ENCODE data around the gene BRSK1.

The BRSK1 gene

DNA sequence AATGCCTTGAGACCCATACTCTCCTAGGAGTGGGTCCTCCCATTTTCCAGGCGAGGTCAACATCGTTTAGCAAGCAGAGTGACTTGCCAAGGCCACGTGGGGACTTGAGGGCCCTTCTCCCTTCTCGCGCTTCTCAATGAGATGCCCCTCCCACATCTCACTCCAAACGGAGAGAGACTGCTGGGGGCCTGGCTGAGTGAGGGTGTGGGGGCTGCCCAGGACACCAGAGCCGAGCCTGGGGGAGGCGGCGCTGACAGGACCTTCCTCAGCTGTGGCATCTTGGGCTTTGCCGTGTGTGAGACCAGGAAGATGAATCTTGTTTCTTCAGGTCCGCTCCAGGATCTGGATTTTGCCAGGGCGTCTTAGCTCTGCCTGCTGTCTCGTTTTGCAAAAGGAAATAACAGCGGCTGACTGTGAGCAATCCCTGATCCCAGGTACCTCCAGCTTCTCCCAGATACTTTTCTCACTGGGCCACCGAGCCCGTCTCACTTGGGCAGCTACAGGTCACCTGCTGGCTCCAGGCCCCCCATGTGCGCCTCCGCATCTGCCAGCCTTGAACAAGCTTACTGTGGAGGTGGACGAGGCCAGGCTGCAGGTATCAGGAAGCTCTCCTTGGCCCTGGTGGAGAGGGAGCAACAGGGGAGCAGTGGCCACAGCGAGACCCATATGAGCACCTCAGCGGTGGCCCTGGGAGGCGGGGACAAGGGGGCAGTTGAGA, 64.7 kb downstream of the BRSK1 start:
- Histone ChIP-seq H3K79me2 (ENCODE audit: control insufficient read depth, low read length) (no peaks in the 10 kb centered on the region), H3F3A (ENCODE audit: control insufficient read depth, insufficient read depth) (no peaks in the 10 kb centered on the region), H3K9me3 (ENCODE audit: control insufficient read depth, insufficient read depth, low read length) (no peaks in the 10 kb centered on the region), H3K36me3 (ENCODE audit: control insufficient read depth, low read length) (no peaks in the 10 kb centered on the region), H3K4me2 (ENCODE audit: low read length) (no peak overlapping the region), H3K4me3 (ENCODE audit: low read length) (no peak overlapping the region), H3K27me3 (ENCODE audit: control insufficient read depth, low read length) (peaks cover 19% of the 10 kb centered on the region), H3K27ac (ENCODE audit: low read depth, low read length) (no peak overlapping the region), H3K4me1 (ENCODE audit: control insufficient read depth, low read length) (peaks cover 2% of the 10 kb centered on the region), H4K20me1 (ENCODE audit: control insufficient read depth, insufficient read depth, low read depth, low read length) (no peaks in the 10 kb centered on the region), H3K9me2 (replicated peaks; ENCODE audit: control insufficient read depth, low read length) (no peaks in the 10 kb centered on the region)
- no peak for TF ChIP-seq EZH2phosphoT487 (IDR thresholded peaks at IDR 0.05; ENCODE audit: borderline replicate concordance, low read length)
- TF ChIP-seq, protein P1, sequence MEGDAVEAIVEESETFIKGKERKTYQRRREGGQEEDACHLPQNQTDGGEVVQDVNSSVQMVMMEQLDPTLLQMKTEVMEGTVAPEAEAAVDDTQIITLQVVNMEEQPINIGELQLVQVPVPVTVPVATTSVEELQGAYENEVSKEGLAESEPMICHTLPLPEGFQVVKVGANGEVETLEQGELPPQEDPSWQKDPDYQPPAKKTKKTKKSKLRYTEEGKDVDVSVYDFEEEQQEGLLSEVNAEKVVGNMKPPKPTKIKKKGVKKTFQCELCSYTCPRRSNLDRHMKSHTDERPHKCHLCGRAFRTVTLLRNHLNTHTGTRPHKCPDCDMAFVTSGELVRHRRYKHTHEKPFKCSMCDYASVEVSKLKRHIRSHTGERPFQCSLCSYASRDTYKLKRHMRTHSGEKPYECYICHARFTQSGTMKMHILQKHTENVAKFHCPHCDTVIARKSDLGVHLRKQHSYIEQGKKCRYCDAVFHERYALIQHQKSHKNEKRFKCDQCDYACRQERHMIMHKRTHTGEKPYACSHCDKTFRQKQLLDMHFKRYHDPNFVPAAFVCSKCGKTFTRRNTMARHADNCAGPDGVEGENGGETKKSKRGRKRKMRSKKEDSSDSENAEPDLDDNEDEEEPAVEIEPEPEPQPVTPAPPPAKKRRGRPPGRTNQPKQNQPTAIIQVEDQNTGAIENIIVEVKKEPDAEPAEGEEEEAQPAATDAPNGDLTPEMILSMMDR (IDR thresholded peaks at IDR 0.05; ENCODE audit: low read depth, low read length, poor library complexity, severe bottlenecking) = no peak

DNA sequence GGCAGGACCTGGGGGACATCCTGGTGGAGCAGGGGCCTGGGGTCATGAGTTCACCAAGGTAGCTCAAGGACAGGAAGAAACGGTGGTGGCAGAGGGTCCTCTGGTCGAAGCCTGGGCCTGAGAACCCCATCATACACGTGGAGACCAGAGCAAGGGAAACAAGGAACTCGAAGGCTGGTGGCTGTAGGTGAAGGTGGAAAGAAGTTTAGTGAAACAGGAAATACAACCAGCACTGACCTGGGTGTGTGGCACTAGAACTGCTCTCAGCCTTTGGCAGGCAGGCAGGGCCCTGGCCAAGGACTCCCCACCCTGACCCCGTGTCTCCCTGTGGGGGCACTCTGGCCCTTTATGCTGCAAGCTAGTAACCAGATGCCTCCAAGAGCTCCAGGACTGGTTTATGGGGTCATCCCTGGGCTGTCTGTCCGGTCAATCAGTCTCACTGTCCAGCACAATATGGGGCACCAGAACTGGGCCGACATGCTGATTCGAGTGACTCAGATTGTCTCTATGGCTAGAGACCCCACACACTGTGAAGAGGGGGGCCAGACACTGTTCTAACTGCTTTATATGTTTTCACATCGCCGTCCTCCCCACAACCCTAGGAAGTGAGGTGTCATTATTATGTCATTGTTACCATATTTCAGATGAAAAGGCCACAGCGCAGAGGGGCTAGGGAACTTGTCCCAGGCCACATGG, 67.0 kb downstream of the BRSK1 start:
- no peak overlapping the region for H3K4me3 ChIP-seq (ENCODE audit: low read length)
- peaks cover 35% of the 10 kb centered on the region for H3K27me3 ChIP-seq (ENCODE audit: control insufficient read depth, low read length)
- no peak overlapping the region for H3K27ac ChIP-seq (ENCODE audit: low read depth, low read length)
- no peaks in the 10 kb centered on the region for H3K79me2 ChIP-seq (ENCODE audit: control insufficient read depth, low read length)
- no peaks in the 10 kb centered on the region for H4K20me1 ChIP-seq (ENCODE audit: control insufficient read depth, insufficient read depth, low read depth, low read length)
- no peaks in the 10 kb centered on the region for H3F3A ChIP-seq (ENCODE audit: control insufficient read depth, insufficient read depth)
- no peaks in the 10 kb centered on the region for H3K36me3 ChIP-seq (ENCODE audit: control insufficient read depth, low read length)
- no peaks in the 10 kb centered on the region for H3K9me3 ChIP-seq (ENCODE audit: control insufficient read depth, insufficient read depth, low read length)
- no peaks in the 10 kb centered on the region for H3K9me2 ChIP-seq (replicated peaks; ENCODE audit: control insufficient read depth, low read length)
- H3K4me2 ChIP-seq (ENCODE audit: low read length) = no peak overlapping the region
- TF ChIP-seq EZH2phosphoT487 (IDR thresholded peaks at IDR 0.05; ENCODE audit: borderline replicate concordance, low read length) = no peak
- peaks cover 11% of the 10 kb centered on the region for H3K4me1 ChIP-seq (ENCODE audit: control insufficient read depth, low read length)

DNA sequence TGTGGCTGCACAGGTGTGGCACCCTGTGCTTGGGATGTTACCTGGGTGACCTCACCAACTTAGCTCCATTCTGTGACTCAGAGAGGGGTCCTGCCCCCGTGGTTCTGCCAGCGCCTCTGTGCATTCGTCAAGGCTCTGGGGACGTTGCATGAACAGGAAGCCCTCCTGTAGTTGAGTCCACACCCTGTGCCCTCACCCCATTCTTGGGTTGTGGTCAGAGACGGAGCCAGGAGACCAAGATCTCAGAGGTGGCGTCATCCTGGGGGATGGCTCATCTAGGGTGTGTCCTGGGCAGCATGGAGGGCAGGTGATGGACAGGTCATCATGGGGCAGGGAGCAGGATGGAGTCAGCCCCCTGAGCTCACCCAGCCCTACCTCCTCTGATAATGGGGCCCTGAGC, 68.2 kb downstream of the BRSK1 start:
- Histone ChIP-seq H3F3A (ENCODE audit: control insufficient read depth, insufficient read depth) (no peaks in the 10 kb centered on the region), H3K36me3 (ENCODE audit: control insufficient read depth, low read length) (no peaks in the 10 kb centered on the region), H3K27me3 (ENCODE audit: control insufficient read depth, low read length) (peaks cover 43% of the 10 kb centered on the region), H3K4me2 (ENCODE audit: low read length) (no peak overlapping the region), H3K4me1 (ENCODE audit: control insufficient read depth, low read length) (peaks cover 11% of the 10 kb centered on the region), H3K79me2 (ENCODE audit: control insufficient read depth, low read length) (no peaks in the 10 kb centered on the region), H3K27ac (ENCODE audit: low read depth, low read length) (no peak overlapping the region), H4K20me1 (ENCODE audit: control insufficient read depth, insufficient read depth, low read depth, low read length) (no peaks in the 10 kb centered on the region), H3K9me2 (replicated peaks; ENCODE audit: control insufficient read depth, low read length) (no peaks in the 10 kb centered on the region), H3K4me3 (ENCODE audit: low read length) (no peak overlapping the region), H3K9me3 (ENCODE audit: control insufficient read depth, insufficient read depth, low read length) (no peaks in the 10 kb centered on the region)
- TF ChIP-seq, protein P1 (IDR thresholded peaks at IDR 0.05; ENCODE audit: low read depth, low read length, poor library complexity, severe bottlenecking) = no peak
- TF ChIP-seq EZH2phosphoT487 (IDR thresholded peaks at IDR 0.05; ENCODE audit: borderline replicate concordance, low read length) = no peak

DNA sequence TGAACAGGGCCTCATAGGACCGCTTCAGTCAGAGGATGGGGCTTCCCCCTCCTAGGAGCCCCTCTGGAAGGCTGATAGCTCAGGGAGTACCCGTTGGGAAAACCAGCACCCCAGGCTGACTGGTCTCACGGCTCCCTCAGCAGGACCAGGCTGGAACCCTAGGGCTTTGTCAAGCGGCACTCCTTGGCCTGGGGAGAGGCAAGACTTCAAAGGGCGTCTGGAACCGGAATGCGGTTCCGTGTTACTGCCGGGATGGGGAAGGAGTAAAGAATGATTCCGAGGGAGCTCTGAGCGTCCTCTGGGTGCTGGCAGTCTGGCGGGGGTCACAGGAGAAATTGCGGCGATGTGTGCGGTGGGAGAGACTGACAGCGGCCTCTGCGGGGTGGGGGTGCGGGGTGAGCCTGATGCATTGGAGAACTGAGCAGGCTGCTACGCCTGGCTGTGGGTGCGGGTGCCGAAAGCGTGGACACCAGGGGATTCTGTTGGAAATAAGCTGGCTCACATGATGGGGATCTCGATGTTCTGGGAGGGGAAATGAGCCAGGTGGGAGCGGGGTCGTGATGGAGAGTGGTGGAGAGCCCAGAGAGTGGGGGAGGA, 68.8 kb downstream of the BRSK1 start:
- Histone ChIP-seq H3K4me2 (ENCODE audit: low read length) (no peak overlapping the region), H3K9me3 (ENCODE audit: control insufficient read depth, insufficient read depth, low read length) (no peaks in the 10 kb centered on the region), H3K4me1 (ENCODE audit: control insufficient read depth, low read length) (peaks cover 11% of the 10 kb centered on the region), H4K20me1 (ENCODE audit: control insufficient read depth, insufficient read depth, low read depth, low read length) (no peaks in the 10 kb centered on the region), H3F3A (ENCODE audit: control insufficient read depth, insufficient read depth) (no peaks in the 10 kb centered on the region), H3K27me3 (ENCODE audit: control insufficient read depth, low read length) (peaks cover 43% of the 10 kb centered on the region), H3K36me3 (ENCODE audit: control insufficient read depth, low read length) (no peaks in the 10 kb centered on the region), H3K27ac (ENCODE audit: low read depth, low read length) (no peak overlapping the region), H3K79me2 (ENCODE audit: control insufficient read depth, low read length) (no peaks in the 10 kb centered on the region), H3K4me3 (ENCODE audit: low read length) (no peak overlapping the region), H3K9me2 (replicated peaks; ENCODE audit: control insufficient read depth, low read length) (no peaks in the 10 kb centered on the region)
- TF ChIP-seq, protein P1 (IDR thresholded peaks at IDR 0.05; ENCODE audit: low read depth, low read length, poor library complexity, severe bottlenecking) = no peak
- TF ChIP-seq EZH2phosphoT487 (IDR thresholded peaks at IDR 0.05; ENCODE audit: borderline replicate concordance, low read length) = no peak

Data from DOHH2 (cell line).